Activated naive CD8-positive, alpha-beta T cell treated with anti-CD3 and anti-CD28 coated beads for 36 hours (primary cell): ENCODE measurements around the gene G6PC1. TPM values are rescaled to one million over a fixed set of nuclear protein-coding genes. Genes with fewer than 3 reads are reported as not detected.
"Not testable (repeated sequence)": the region's sequence is repeated elsewhere in the genome, so short reads cannot be mapped to it uniquely, and the experiment has no call there.

Source experiments
- DNase-seq: peaks from one replicate; pipeline ENCODE4 v3.0.0; 2021
- H3K27ac Mint-ChIP-seq: one replicate; pipeline ENCODE4 v1.8.0; 2022; ENCODE audit warnings: mild to moderate bottlenecking, moderate library complexity, mixed read lengths
- H3K27me3 Mint-ChIP-seq: one replicate; pipeline ENCODE4 v1.8.0; 2022; ENCODE audit warnings: mild to moderate bottlenecking, mixed read lengths
- H3K36me3 Mint-ChIP-seq: one replicate; pipeline ENCODE4 v1.8.0; 2021; ENCODE audit warnings: mild to moderate bottlenecking, mixed read lengths
- H3K4me1 Mint-ChIP-seq: one replicate; pipeline ENCODE4 v1.8.0; 2021; ENCODE audit warnings: mixed read lengths
- H3K4me3 Mint-ChIP-seq: one replicate; pipeline ENCODE4 v1.8.0; 2022; ENCODE audit warnings: mild to moderate bottlenecking, moderate library complexity, mixed read lengths
- H3K9me3 Mint-ChIP-seq: one replicate; pipeline ENCODE4 v1.8.0; 2022; ENCODE audit warnings: mixed read lengths
- total RNA-seq, 2 experiments: library from RNA; stranded (reverse); gene quantifications; one replicate each; pipeline ENCODE4 v1.2.3, GENCODE V29; 2021

Gene G6PC1
- total RNA-seq = not detected

- Mint-ChIP-seq H3K27ac (no peak within 1 kb of the TSS), H3K4me3 (no peak within 1 kb of the TSS), H3K4me1 (no peaks in the 10 kb centered on the region), H3K9me3 (no peaks in the 10 kb centered on the region), H3K27me3 (peaks cover 18% of the 10 kb centered on the region), H3K36me3 (no peaks in the 10 kb centered on the region)
- DNase-seq = no peak
Measured at GRCh38 chr17:42900460-42901331, at the start of gene G6PC1. TSS of gene G6PC1 (plus strand) at chr17:42900799. CDS start at chr17:42900877, 78 bp downstream.

- peaks cover 13% of the 10 kb centered on the region for H3K4me1 Mint-ChIP-seq
- no peaks in the 10 kb centered on the region for H3K9me3 Mint-ChIP-seq
- H3K36me3 Mint-ChIP-seq = peaks cover 1% of the 10 kb centered on the region
- no peak for DNase-seq
- no peak within 1 kb of the TSS for H3K4me3 Mint-ChIP-seq
- H3K27ac Mint-ChIP-seq = no peak within 1 kb of the TSS
- H3K27me3 Mint-ChIP-seq = no peaks in the 10 kb centered on the region
Measured at GRCh38 chr17:42850954-42851353, 49.6 kb upstream of the G6PC1 start, which contains the start of gene AOC3. TSS of gene AOC3 (plus strand) at chr17:42851199. CDS start at chr17:42851344, 145 bp downstream.

GRCh38 chr17:42851371-42852240, 49.0 kb upstream of the G6PC1 start:
- not testable (repeated sequence) for H3K4me3 Mint-ChIP-seq, H3K27ac Mint-ChIP-seq, H3K9me3 Mint-ChIP-seq, H3K27me3 Mint-ChIP-seq, H3K4me1 Mint-ChIP-seq, H3K36me3 Mint-ChIP-seq, DNase-seq

- H3K9me3 Mint-ChIP-seq = no peaks in the 10 kb centered on the region
- no peak overlapping the region for H3K27ac Mint-ChIP-seq
- H3K4me1 Mint-ChIP-seq = peaks cover 3% of the 10 kb centered on the region
- peaks cover 1% of the 10 kb centered on the region for H3K36me3 Mint-ChIP-seq
- no peak for DNase-seq
- no peaks in the 10 kb centered on the region for H3K27me3 Mint-ChIP-seq
- no peak overlapping the region for H3K4me3 Mint-ChIP-seq
Measured at GRCh38 chr17:42852351-42852750, 48.2 kb upstream of the G6PC1 start.

GRCh38 chr17:42853004-42853403, 47.6 kb upstream of the G6PC1 start:
- Mint-ChIP-seq H3K27ac (no peak overlapping the region), H3K36me3 (peaks cover 1% of the 10 kb centered on the region), H3K9me3 (no peaks in the 10 kb centered on the region), H3K27me3 (no peaks in the 10 kb centered on the region), H3K4me3 (no peak overlapping the region), H3K4me1 (peaks cover 3% of the 10 kb centered on the region)
- DNase-seq = no peak

- Mint-ChIP-seq H3K27me3 (no peaks in the 10 kb centered on the region), H3K4me3 (no peak overlapping the region), H3K36me3 (peaks cover 1% of the 10 kb centered on the region), H3K9me3 (no peaks in the 10 kb centered on the region), H3K4me1 (peaks cover 3% of the 10 kb centered on the region), H3K27ac (no peak overlapping the region)
- DNase-seq = no peak
Measured at GRCh38 chr17:42853597-42853967, 47.0 kb upstream of the G6PC1 start.

GRCh38 chr17:42853968-42854790, 46.4 kb upstream of the G6PC1 start:
- Mint-ChIP-seq H3K9me3 (no peaks in the 10 kb centered on the region), H3K4me3 (no peak overlapping the region), H3K27ac (no peak overlapping the region), H3K27me3 (no peaks in the 10 kb centered on the region), H3K36me3 (peaks cover 1% of the 10 kb centered on the region), H3K4me1 (peaks cover 3% of the 10 kb centered on the region)
- DNase-seq = no peak

GRCh38 chr17:42855048-42855596, 45.5 kb upstream of the G6PC1 start:
- Mint-ChIP-seq H3K27me3 (no peaks in the 10 kb centered on the region), H3K9me3 (no peaks in the 10 kb centered on the region), H3K36me3 (peaks cover 1% of the 10 kb centered on the region), H3K4me1 (peaks cover 2% of the 10 kb centered on the region), H3K4me3 (no peak overlapping the region), H3K27ac (no peak overlapping the region)
- no peak for DNase-seq

- H3K4me1 Mint-ChIP-seq, DNase-seq, H3K27ac Mint-ChIP-seq, H3K4me3 Mint-ChIP-seq, H3K9me3 Mint-ChIP-seq, H3K36me3 Mint-ChIP-seq, H3K27me3 Mint-ChIP-seq: not testable (repeated sequence)
Measured at GRCh38 chr17:42856093-42856492, 44.5 kb upstream of the G6PC1 start.

GRCh38 chr17:42856516-42856915, 44.1 kb upstream of the G6PC1 start:
- not testable (repeated sequence) for H3K27me3 Mint-ChIP-seq, DNase-seq, H3K27ac Mint-ChIP-seq, H3K4me1 Mint-ChIP-seq, H3K4me3 Mint-ChIP-seq, H3K9me3 Mint-ChIP-seq, H3K36me3 Mint-ChIP-seq

- H3K9me3 Mint-ChIP-seq = no peaks in the 10 kb centered on the region
Measured at GRCh38 chr17:42857389-42857788, 43.2 kb upstream of the G6PC1 start.

GRCh38 chr17:42865638-42866094, 34.9 kb upstream of the G6PC1 start:
- no peak overlapping the region for H3K4me3 Mint-ChIP-seq
- no peaks in the 10 kb centered on the region for H3K9me3 Mint-ChIP-seq
- no peak overlapping the region for H3K27ac Mint-ChIP-seq
- no peaks in the 10 kb centered on the region for H3K36me3 Mint-ChIP-seq
- peaks cover 6% of the 10 kb centered on the region for H3K27me3 Mint-ChIP-seq
- DNase-seq = no peak
- H3K4me1 Mint-ChIP-seq = no peaks in the 10 kb centered on the region

More at GRCh38 chr17:42857389-42857788, 43.2 kb upstream of the G6PC1 start:
- Mint-ChIP-seq H3K36me3 (peaks cover 1% of the 10 kb centered on the region), H3K27me3 (no peaks in the 10 kb centered on the region), H3K4me1 (no peaks in the 10 kb centered on the region), H3K27ac (no peak overlapping the region), H3K4me3 (no peak overlapping the region)
- no peak for DNase-seq

GRCh38 chr17:42866216-42866615, 34.4 kb upstream of the G6PC1 start:
- Mint-ChIP-seq H3K4me1 (no peaks in the 10 kb centered on the region), H3K4me3 (no peak overlapping the region), H3K27me3 (peaks cover 6% of the 10 kb centered on the region), H3K27ac (no peak overlapping the region), H3K36me3 (no peaks in the 10 kb centered on the region), H3K9me3 (no peaks in the 10 kb centered on the region)
- DNase-seq = no peak
